M059J (cell line): ENCODE measurements around the gene POLRMT. TPM values are rescaled to one million over a fixed set of nuclear protein-coding genes. Genes with fewer than 3 reads are reported as not detected.

ENCODE experiments used
- DNase-seq: peaks from one replicate; pipeline ENCODE4 v3.0.0-alpha.2; 2012; ENCODE audit warnings: low read depth
- total RNA-seq: library from RNA; depleted of rRNA; stranded (reverse); fragments of >200 nt; shearing (Covaris generic); gene quantifications from 2 replicates; pipeline ENCODE4 v1.2.3, GENCODE V29; 2014

Gene POLRMT
- total RNA-seq, 1 experiment from 2014 or later: 25.5 TPM

DNA sequence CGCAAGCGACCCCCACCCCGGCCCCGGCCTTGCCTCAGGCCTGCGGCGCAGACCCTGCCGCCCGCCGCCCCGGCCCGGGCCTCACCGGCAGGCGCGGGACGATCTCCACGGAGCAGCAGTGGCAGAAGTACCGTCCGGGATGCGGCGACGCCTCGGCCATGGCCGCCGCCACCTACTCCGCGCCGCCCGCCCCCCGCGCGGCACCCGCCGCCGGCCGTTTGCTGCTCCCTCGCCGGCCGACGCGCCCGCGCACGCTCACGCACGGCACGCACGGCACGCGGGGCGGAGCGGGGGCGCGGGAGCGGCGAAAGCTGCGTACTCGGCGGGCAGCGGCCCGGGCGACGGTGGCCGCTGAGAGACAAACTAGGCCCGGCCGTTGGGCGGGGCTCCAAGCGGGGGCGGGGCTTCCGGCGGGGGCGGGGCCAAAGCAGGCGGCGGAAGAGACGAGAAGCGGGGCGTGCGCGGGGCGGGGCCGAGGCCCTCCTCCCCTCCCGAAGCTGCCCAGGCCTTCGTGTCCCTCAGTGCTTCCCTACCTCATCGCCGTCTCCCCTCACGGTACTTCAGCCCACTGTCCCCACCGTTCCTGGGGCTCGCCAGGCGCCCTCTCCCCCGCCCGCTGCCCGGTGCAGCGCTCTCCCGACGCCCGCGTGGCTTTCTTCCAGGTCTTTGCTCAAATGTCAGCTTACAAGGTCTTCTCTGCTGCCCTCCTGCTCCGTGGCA lies 29.8 kb upstream of the POLRMT start, which contains the start of gene RNF126:
Gene RNF126 (minus strand): TSS at position 253 of the 720 bp plus-strand sequence. CDS start 93 bp downstream, at position 160.
- DNase-seq: peak; percentile 84

GRCh38 chr19:662207-662961 lies 29.0 kb upstream of the POLRMT start:
- DNase-seq: peak; percentile 57

DNA sequence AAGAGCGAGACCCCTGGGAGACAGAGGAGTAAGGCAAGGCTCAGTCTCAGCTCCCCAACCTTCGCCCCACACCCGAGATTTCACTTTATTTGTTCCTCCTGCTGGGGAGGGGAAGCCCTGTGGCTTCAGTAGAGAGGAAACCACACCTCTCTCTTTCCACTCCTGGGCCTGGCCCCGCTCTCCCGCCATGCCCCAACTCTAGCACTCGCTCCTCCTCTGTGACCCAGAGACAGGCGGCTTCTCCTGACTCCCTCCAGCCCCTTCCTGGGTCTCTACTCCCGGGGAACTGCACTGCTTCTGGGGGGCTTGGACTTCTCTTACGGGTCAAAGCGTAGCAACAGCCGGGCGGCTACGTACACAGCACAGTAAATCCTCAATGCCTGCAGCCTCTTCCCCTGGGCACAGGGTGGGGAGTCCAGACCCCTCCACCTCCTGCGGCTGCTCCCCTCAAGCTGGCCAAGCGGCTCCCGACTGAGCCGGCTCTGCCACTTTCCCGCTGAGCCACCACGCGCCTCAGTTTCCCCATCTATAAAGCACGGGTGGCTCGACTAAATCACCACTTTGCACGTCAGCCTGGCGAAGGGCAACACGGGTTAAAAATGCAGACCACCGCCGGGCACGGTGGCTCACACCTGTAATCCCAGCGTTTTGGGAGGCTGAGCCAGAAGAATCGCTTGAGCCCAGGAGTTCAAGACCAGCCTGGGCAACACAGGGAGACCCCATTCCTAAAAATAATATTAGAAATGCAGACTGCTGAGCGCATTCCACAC lies 28.3 kb upstream of the POLRMT start:
- DNase-seq: peak; percentile 31

DNA sequence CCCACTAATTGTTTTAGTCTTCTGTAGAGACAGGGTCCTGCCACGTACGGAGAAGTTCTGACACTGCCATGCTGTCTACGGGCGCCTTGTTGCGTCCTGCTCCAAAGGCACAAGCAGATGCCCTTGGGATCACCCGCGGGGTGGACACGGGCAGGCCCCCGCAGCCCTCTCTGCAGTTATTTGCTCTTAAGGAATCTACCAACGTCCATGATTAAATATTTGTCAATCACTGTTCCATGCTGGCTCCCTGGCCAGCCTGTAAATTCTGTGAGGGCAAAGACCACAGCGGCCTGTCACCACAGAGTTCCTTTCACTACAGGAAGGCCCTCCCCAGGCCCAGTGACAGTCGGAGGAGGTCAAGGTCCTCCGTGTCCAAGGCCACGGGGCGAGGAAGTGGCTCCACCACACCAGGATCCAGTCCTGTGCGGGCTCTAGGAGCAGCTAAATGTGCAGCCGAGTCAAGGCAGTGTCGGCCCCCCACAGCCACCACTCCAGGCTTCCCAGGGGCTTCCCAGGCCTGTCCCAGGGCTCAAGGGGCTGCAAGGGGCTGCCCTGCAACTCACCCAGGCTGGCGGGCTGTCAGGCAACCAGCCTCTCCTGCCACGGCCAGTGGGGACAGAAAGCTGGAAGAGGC lies 27.6 kb upstream of the POLRMT start:
- DNase-seq: no peak

GRCh38 chr19:658916-659839 lies 25.8 kb upstream of the POLRMT start:
- DNase-seq: no peak

- no peak for DNase-seq
Observed at GRCh38 chr19:658059-658839, 24.9 kb upstream of the POLRMT start.

GRCh38 chr19:657611-658010 lies 24.3 kb upstream of the POLRMT start:
- DNase-seq: no peak

- no peak for DNase-seq
Observed at GRCh38 chr19:656751-657559, 23.6 kb upstream of the POLRMT start.

- DNase-seq: no peak
Observed at GRCh38 chr19:655691-656090, 22.4 kb upstream of the POLRMT start.

GRCh38 chr19:653425-653824 lies 20.1 kb upstream of the POLRMT start:
- DNase-seq: no peak

- DNase-seq: no peak
Observed at GRCh38 chr19:652467-653389, 19.4 kb upstream of the POLRMT start.

DNA sequence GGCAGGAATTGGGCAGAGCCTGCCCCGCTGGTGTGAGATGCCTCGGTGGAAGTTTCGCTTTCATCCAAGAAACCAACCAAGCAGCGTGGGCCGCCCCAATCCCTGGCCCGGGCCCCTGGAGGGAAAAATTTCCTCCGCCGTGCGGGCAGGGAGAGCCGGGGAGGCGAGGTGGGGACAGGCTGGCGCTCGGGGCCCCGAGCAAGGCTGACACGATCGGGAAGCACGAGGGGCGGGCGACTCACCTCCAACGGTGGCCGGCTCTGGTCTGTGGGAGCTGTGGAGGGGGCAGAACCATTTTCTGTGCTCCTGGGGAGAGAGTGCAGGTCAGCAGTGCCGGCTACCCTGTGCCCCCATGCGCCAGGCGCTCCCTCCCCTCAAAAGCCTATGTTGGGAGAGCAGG lies 18.7 kb upstream of the POLRMT start:
- DNase-seq: no peak

DNA sequence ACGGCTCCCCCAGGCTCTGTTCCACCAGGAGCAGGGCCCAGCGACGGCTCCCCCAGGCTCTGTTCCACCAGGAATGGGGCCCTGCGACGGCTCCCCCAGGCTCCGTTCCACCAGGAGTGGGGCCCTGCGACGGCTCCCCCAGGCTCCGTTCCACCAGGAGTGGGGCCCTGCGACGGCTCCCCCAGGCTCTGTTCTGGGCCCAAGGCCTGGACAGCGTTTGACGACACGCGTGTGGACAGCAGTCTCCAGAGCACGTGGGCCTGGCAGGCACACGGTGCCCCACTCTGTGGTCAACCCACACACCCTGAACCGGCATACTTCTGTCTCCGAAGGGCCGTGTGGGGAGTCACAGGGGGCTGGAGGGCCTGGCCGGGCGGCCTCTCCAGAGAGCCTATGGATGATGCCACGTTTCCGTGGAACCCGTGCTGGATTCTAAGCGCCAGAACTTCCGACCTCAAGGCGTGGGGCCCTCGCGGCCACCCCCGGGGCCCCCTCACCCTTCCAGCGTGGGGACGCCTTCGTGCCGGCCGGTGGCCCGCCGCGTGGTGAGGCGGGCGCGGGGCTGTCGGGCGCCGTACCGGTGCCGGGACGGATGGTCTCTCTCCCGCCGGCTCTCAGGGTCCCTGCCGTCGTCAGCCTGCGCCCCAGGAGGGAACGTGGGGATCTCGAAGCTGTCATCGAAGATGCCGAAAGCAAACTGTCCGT lies 17.9 kb upstream of the POLRMT start:
- no peak for DNase-seq

GRCh38 chr19:650121-650520 lies 16.8 kb upstream of the POLRMT start:
- no peak for DNase-seq

DNA sequence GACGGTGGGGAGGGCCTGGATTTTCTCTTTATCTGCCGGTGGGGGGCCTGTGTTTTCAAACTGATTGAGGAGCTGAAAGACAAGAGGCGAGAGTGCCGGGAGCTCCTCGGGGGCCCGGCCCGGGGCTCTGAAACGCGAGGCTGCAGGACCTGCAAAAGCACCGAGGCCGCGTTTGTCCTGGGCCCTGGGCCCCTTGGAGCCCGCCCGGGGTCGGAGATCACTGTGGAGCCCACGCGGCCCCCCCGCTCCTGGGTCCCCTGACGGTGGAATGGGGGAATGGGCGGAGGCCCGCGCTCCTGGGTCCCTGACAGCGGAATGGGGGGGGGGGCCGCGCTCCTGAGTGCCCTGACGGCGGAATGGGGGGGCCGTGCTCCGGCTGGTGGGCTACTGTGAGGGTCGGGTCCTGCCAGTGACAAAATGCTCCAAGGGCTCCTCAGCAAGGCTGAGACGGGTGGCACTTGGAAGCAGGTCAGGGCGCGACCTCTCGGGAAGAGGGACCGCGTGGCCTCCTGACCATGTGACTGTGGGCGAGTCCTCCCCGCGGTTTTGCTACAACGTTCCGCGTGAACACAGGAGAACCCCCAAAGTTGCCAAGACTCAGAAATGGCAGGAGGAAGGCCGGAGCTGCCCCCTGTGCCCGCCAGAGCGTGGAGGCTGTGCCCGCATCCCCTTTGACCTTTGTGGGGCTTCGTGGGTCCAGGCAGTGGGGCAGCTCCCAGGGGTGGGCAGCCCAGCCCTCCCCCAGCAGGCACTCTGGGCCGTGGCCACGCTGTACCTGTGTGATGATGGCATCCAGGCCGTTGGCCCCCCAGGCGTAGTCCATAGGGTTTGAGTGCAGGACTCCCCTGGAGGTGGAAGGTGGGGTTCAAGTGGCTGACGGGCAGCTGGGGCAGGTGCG lies 15.8 kb upstream of the POLRMT start:
- DNase-seq: no peak

GRCh38 chr19:648305-648704 lies 15.0 kb upstream of the POLRMT start:
- no peak for DNase-seq
